Large intestine (tissue), 3 donors: Measurements from ENCODE around the gene PHLDB2. TPM values are rescaled to one million over a fixed set of nuclear protein-coding genes. Genes with fewer than 3 reads are reported as not detected.

ENCODE experiments used
- DNase-seq, 2 donors: peaks; one replicate each; pipeline versions ENCODE4 v3.0.0 to v3.0.0-alpha.2; 2013
- H3K27ac ChIP-seq: one replicate; pipeline ENCODE4 v1.5.1; 2013; ENCODE audit warnings: low read length
- H3K27me3 ChIP-seq: 2 replicates; pipeline ENCODE4 v1.6.1; 2013; ENCODE audit warnings: low read length; ENCODE audit not compliant: control insufficient read depth, insufficient read depth
- H3K36me3 ChIP-seq: 2 replicates; pipeline ENCODE4 v1.6.1; 2013; ENCODE audit warnings: low read length; ENCODE audit not compliant: control insufficient read depth, insufficient read depth
- H3K4me1 ChIP-seq: one replicate; pipeline ENCODE4 v1.6.1; 2013; ENCODE audit warnings: low read length; ENCODE audit not compliant: control insufficient read depth, insufficient read depth
- H3K4me3 ChIP-seq: one replicate; pipeline ENCODE4 v1.5.1; 2013; ENCODE audit warnings: low read length
- H3K9me3 ChIP-seq: one replicate; pipeline ENCODE4 v1.6.1; 2013; ENCODE audit warnings: mild to moderate bottlenecking, low read depth, low read length, moderate library complexity; ENCODE audit not compliant: control insufficient read depth
- WGBS: methylation state at CpG from one replicate; pipeline ENCODE4 v1.1.5; 2013; ENCODE audit warnings: low lambda C conversion rate; ENCODE audit not compliant: insufficient coverage; 5-methylcytosine and 5-hydroxymethylcytosine counted together
- polyA plus RNA-seq: library from polyadenylated mRNA; unstranded; fragments of 120-200 nt; gene quantifications from one replicate; pipeline ENCODE4 v1.2.1, GENCODE V29; 2013

Gene PHLDB2
- polyA plus RNA-seq, 1 donor: 22.2 TPM

GRCh38 chr3:111919370-111920065 lies 60.5 kb downstream of the PHLDB2 start:
- 95% methylated on average over 3 of the region's 9 CpGs for WGBS
- Histone ChIP-seq H3K36me3 (peaks cover 37% of the 10 kb centered on the region), H3K9me3 (no peaks in the 10 kb centered on the region), H3K4me3 (no peak overlapping the region), H3K27ac (no peak overlapping the region), H3K27me3 (no peaks in the 10 kb centered on the region), H3K4me1 (no peaks in the 10 kb centered on the region)
- DNase-seq: no peak

GRCh38 chr3:111921181-111921580 lies 62.1 kb downstream of the PHLDB2 start:
- Histone ChIP-seq H3K4me1 (no peaks in the 10 kb centered on the region), H3K27me3 (no peaks in the 10 kb centered on the region), H3K27ac (no peak overlapping the region), H3K4me3 (no peak overlapping the region), H3K9me3 (no peaks in the 10 kb centered on the region), H3K36me3 (peaks cover 38% of the 10 kb centered on the region)
- DNase-seq: no peak
- no CpG with 5 or more reads among the region's 1 CpG for WGBS

- Histone ChIP-seq H3K9me3 (no peaks in the 10 kb centered on the region), H3K4me3 (no peak overlapping the region), H3K36me3 (peaks cover 40% of the 10 kb centered on the region), H3K27me3 (no peaks in the 10 kb centered on the region), H3K27ac (no peak overlapping the region), H3K4me1 (no peaks in the 10 kb centered on the region)
- no peak for DNase-seq
- 0% methylated on average over 1 of the region's 2 CpGs for WGBS
Observed at GRCh38 chr3:111923095-111923771, 64.2 kb downstream of the PHLDB2 start.

- WGBS: no CpG with 5 or more reads among the region's 1 CpG
- Histone ChIP-seq H3K4me1 (no peaks in the 10 kb centered on the region), H3K36me3 (peaks cover 34% of the 10 kb centered on the region), H3K27me3 (no peaks in the 10 kb centered on the region), H3K4me3 (no peak overlapping the region), H3K27ac (no peak overlapping the region), H3K9me3 (no peaks in the 10 kb centered on the region)
- no peak for DNase-seq
Observed at GRCh38 chr3:111923806-111924205, 64.7 kb downstream of the PHLDB2 start.

- H3K27me3 ChIP-seq: no peaks in the 10 kb centered on the region
- WGBS: no CpG with 5 or more reads among the region's 6 CpGs
- no peak for DNase-seq
- no peaks in the 10 kb centered on the region for H3K9me3 ChIP-seq
- no peak overlapping the region for H3K4me3 ChIP-seq
- H3K36me3 ChIP-seq: peaks cover 30% of the 10 kb centered on the region
- H3K27ac ChIP-seq: no peak overlapping the region
- no peaks in the 10 kb centered on the region for H3K4me1 ChIP-seq
Observed at GRCh38 chr3:111924283-111924682, 65.2 kb downstream of the PHLDB2 start.

- Histone ChIP-seq H3K36me3 (peaks cover 24% of the 10 kb centered on the region), H3K9me3 (no peaks in the 10 kb centered on the region), H3K27me3 (no peaks in the 10 kb centered on the region), H3K4me3 (no peak overlapping the region), H3K27ac (no peak overlapping the region), H3K4me1 (no peaks in the 10 kb centered on the region)
- no peak for DNase-seq
- WGBS: 38% methylated on average over 1 of the region's 3 CpGs
Observed at GRCh38 chr3:111926266-111926676, 67.2 kb downstream of the PHLDB2 start.

GRCh38 chr3:111928613-111929012 lies 69.5 kb downstream of the PHLDB2 start:
- Histone ChIP-seq H3K4me3 (no peak overlapping the region), H3K36me3 (peaks cover 19% of the 10 kb centered on the region), H3K9me3 (no peaks in the 10 kb centered on the region), H3K27me3 (no peaks in the 10 kb centered on the region), H3K27ac (no peak overlapping the region), H3K4me1 (no peaks in the 10 kb centered on the region)
- DNase-seq: no peak
- 60% methylated on average over 1 of the region's 2 CpGs for WGBS

GRCh38 chr3:111929484-111929883 lies 70.4 kb downstream of the PHLDB2 start:
- Histone ChIP-seq H3K27ac (no peak overlapping the region), H3K27me3 (no peaks in the 10 kb centered on the region), H3K9me3 (no peaks in the 10 kb centered on the region), H3K36me3 (peaks cover 13% of the 10 kb centered on the region), H3K4me1 (peaks cover 2% of the 10 kb centered on the region), H3K4me3 (no peak overlapping the region)
- no peak for DNase-seq
- no CpG with 5 or more reads among the region's 2 CpGs for WGBS

GRCh38 chr3:111932946-111933345 lies 73.9 kb downstream of the PHLDB2 start:
- Histone ChIP-seq H3K27me3 (no peaks in the 10 kb centered on the region), H3K4me1 (peaks cover 3% of the 10 kb centered on the region), H3K27ac (no peak overlapping the region), H3K36me3 (peaks cover 10% of the 10 kb centered on the region), H3K9me3 (no peaks in the 10 kb centered on the region), H3K4me3 (no peak overlapping the region)
- DNase-seq: no peak
- no CpG with 5 or more reads among the region's 3 CpGs for WGBS

GRCh38 chr3:111936191-111936841 lies 77.3 kb downstream of the PHLDB2 start:
- H3K4me3 ChIP-seq: no peak overlapping the region
- H3K4me1 ChIP-seq: peaks cover 3% of the 10 kb centered on the region
- no peak overlapping the region for H3K27ac ChIP-seq
- DNase-seq: no peak
- peaks cover 22% of the 10 kb centered on the region for H3K36me3 ChIP-seq
- no peaks in the 10 kb centered on the region for H3K9me3 ChIP-seq
- H3K27me3 ChIP-seq: no peaks in the 10 kb centered on the region
